ENCODE data around the gene RTL1. TPM values are rescaled to one million over a fixed set of nuclear protein-coding genes. Genes with fewer than 3 reads are reported as not detected.

Gene RTL1
- total RNA-seq, 4 donors from 2014 or later, result not detected

GRCh38 chr14:100874051-100874410 is 29.5 kb downstream of the RTL1 start:
- in situ Hi-C loops (cut with MboI; ENCODE audit: low pct_ligation_motif_present in 1 of 4, low pct_unique_long_range_greater_than_20kb in 1 of 4, low sequenced_read_pairs in 3 of 4), result loop anchor here in 1 of 4 donors (25.0 kb wide), 1 partner anchor 363 kb away; no protein-coding TSS in a partner anchor
- H3K4me1 ChIP-seq, result no peaks in the 10 kb centered on the region
- H3K27ac ChIP-seq, result no peak overlapping the region
- H3K4me3 ChIP-seq, result no peak overlapping the region
- H3K9me3 ChIP-seq, result no peaks in the 10 kb centered on the region
- intact Hi-C loops (cut with DNase I; ENCODE audit: low total_unique reads), result no loop called here
- no peak for TF ChIP-seq POLR2A (IDR thresholded peaks at IDR 0.05)
- TF ChIP-seq POLR2AphosphoS5 (IDR thresholded peaks at IDR 0.05), result no peak
- no peak for TF ChIP-seq CTCF (IDR thresholded peaks at IDR 0.05)
- no peak for DNase-seq
- no peaks in the 10 kb centered on the region for H3K36me3 ChIP-seq
- H3K27me3 ChIP-seq, result no peaks in the 10 kb centered on the region
- WGBS, 2 donors (ENCODE audit: low coverage in 1 of 2), result 88% methylated on average over 4 of the region's 4 CpGs; no CpG with 5 or more reads in 1 of the 2 donors

- Histone ChIP-seq H3K9me3 (no peaks in the 10 kb centered on the region), H3K4me1 (no peaks in the 10 kb centered on the region), H3K36me3 (no peaks in the 10 kb centered on the region), H3K27me3 (no peaks in the 10 kb centered on the region), H3K4me3 (no peak overlapping the region), H3K27ac (no peak overlapping the region)
- no peak for TF ChIP-seq POLR2AphosphoS5 (IDR thresholded peaks at IDR 0.05)
- DNase-seq, result no peak
- 57 to 67% methylated on average over 2 to 3 of the region's 3 CpGs for WGBS, 2 donors (ENCODE audit: low coverage in 1 of 2)
- intact Hi-C loops (cut with DNase I; ENCODE audit: low total_unique reads), result no loop called here
- in situ Hi-C loops (cut with MboI; ENCODE audit: low pct_ligation_motif_present in 1 of 4, low pct_unique_long_range_greater_than_20kb in 1 of 4, low sequenced_read_pairs in 3 of 4), result loop anchor here in 1 of 4 donors (25.0 kb wide), 1 partner anchor 364 kb away; no protein-coding TSS in a partner anchor
These were observed 30.4 kb downstream of the RTL1 start for GRCh38 chr14:100873096-100873482.

- 76 to 81% methylated on average over 14 to 15 of the region's 15 CpGs for WGBS, 2 donors (ENCODE audit: low coverage in 1 of 2)
These were observed 31.0 kb downstream of the RTL1 start for GRCh38 chr14:100872259-100873095.

GRCh38 chr14:100871234-100872186 is 32.0 kb downstream of the RTL1 start:
- TF ChIP-seq POLR2A (IDR thresholded peaks at IDR 0.05), result no peak
- no peaks in the 10 kb centered on the region for H3K27me3 ChIP-seq
- in situ Hi-C loops (cut with MboI; ENCODE audit: low pct_ligation_motif_present in 1 of 4, low pct_unique_long_range_greater_than_20kb in 1 of 4, low sequenced_read_pairs in 3 of 4) (loop anchor here in 1 of 4 donors (25.0 kb wide), 1 partner anchor 366 kb away; no protein-coding TSS in a partner anchor), intact Hi-C loops (cut with DNase I; ENCODE audit: low total_unique reads) (no loop called here)
- H3K27ac ChIP-seq, result no peak overlapping the region
- no peak for DNase-seq
- no peaks in the 10 kb centered on the region for H3K36me3 ChIP-seq
- no peaks in the 10 kb centered on the region for H3K9me3 ChIP-seq
- WGBS, 2 donors (ENCODE audit: low coverage in 1 of 2), result 71 to 84% methylated on average over 7 to 16 of the region's 16 CpGs
- no peak overlapping the region for H3K4me3 ChIP-seq
- no peaks in the 10 kb centered on the region for H3K4me1 ChIP-seq

More at GRCh38 chr14:100872259-100873095, 31.0 kb downstream of the RTL1 start:
- H3K36me3 ChIP-seq, result no peaks in the 10 kb centered on the region
- H3K4me3 ChIP-seq, result no peak overlapping the region
- intact Hi-C loops (cut with DNase I; ENCODE audit: low total_unique reads) (no loop called here), in situ Hi-C loops (cut with MboI; ENCODE audit: low pct_ligation_motif_present in 1 of 4, low pct_unique_long_range_greater_than_20kb in 1 of 4, low sequenced_read_pairs in 3 of 4) (loop anchor here in 1 of 4 donors (25.0 kb wide), 1 partner anchor 365 kb away; no protein-coding TSS in a partner anchor)
- no peak overlapping the region for H3K27ac ChIP-seq
- no peak for TF ChIP-seq EP300 (IDR thresholded peaks at IDR 0.05; ENCODE audit: low read depth)
- TF ChIP-seq POLR2A (IDR thresholded peaks at IDR 0.05), result no peak
- no peak for TF ChIP-seq POLR2AphosphoS5 (IDR thresholded peaks at IDR 0.05)
- TF ChIP-seq CTCF (IDR thresholded peaks at IDR 0.05), result no peak
- no peaks in the 10 kb centered on the region for H3K4me1 ChIP-seq
- no peaks in the 10 kb centered on the region for H3K27me3 ChIP-seq
- DNase-seq, result no peak
- no peaks in the 10 kb centered on the region for H3K9me3 ChIP-seq

Data from transverse colon (tissue), 4 donors.